Stomach smooth muscle (tissue), 2 donors: ENCODE data around the gene KCNJ14.
"Not testable (repeated sequence)": the region's sequence is repeated elsewhere in the genome, so short reads cannot be mapped to it uniquely, and the experiment has no call there.

Source experiments
- H3K27ac ChIP-seq: one replicate; pipeline ENCODE4 v1.7.0; 2013; ENCODE audit warnings: mild to moderate bottlenecking, low read length, inconsistent platforms
- H3K27me3 ChIP-seq, 2 donors: one replicate each; pipeline ENCODE4 v1.7.0; 2013; ENCODE audit warnings: low read length in 2 of 2; ENCODE audit not compliant: insufficient read depth in 2 of 2, control insufficient read depth in 1 of 2
- H3K36me3 ChIP-seq, 2 donors: one replicate each; pipeline ENCODE4 v1.7.0; 2013; ENCODE audit warnings: low read length in 2 of 2; ENCODE audit not compliant: control insufficient read depth in 2 of 2, insufficient read depth in 2 of 2
- H3K4me1 ChIP-seq: one replicate; pipeline ENCODE4 v1.7.0; 2013; ENCODE audit warnings: low read length; ENCODE audit not compliant: control insufficient read depth, insufficient read depth
- H3K4me3 ChIP-seq, 2 donors: one replicate each; pipeline ENCODE4 v1.7.0; 2013; ENCODE audit warnings: low read length in 2 of 2
- H3K9ac ChIP-seq, 2 donors: one replicate each; pipeline ENCODE4 v1.7.0; 2013; ENCODE audit warnings: low read length in 2 of 2, mild to moderate bottlenecking in 1 of 2
- H3K9me3 ChIP-seq, 2 donors: one replicate each; pipeline ENCODE4 v1.7.0; 2013; ENCODE audit warnings: low read length in 2 of 2; ENCODE audit not compliant: control insufficient read depth in 2 of 2
- donor health status: healthy.
- donor health status: Pancreatic carcinoma.

Gene KCNJ14

DNA sequence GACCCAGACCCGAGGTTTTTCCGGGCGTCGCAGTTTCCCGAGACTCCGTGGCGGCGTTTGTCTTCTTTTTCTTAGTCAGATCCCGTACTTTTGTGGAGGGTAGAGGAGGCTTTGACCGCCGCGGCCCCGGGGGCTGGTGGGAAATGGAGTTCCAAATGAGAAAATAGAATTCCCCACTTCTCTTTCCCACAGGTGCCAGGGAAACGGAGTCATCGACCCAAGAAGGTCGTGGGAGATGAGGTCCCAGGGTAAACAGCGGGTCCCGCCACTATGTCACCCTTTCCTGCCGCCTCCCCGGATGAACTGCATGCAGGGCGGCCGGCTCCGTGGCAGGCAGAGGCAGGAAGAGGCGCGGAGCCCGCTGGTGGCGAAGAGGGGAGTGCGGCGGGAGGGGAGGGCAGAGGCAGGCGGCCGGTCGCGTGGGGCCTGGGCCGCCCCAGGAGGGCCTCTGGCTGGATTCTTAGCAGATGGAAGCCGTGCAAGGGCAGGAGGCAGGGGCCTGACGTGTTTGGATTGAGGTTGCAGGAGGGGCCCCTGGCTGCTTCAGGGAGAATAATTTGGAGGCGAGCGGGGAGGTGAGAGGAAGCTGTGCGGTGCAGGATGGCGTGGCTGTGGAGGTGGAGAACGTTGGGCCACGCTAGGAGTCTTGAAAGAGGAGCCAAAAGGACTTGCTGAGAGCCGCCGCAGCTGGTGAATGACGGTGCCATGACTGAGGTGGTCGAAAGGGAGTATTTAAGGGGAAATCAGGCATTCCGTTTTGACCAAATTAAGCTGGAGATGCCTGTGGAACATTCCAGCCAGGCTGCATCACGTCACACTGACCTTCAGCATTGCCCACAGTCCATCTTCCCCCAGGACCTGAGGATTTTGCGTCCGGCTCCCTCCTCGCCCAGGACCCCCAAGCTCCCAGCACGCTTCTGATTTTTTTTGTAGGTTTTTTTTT lies 25.5 kb downstream of the KCNJ14 start:
- Histone ChIP-seq H3K36me3 (peaks cover 13 to 15% of the 10 kb centered on the region in 2 donors), H3K4me1 (peaks cover 19% of the 10 kb centered on the region), H3K27me3 (no peaks in the 10 kb centered on the region), H3K4me3 (peak overlapping the region; percentile 70 to 81), H3K27ac (peak overlapping the region; percentile 93), H3K9ac (peak overlapping the region; percentile 74 to 87), H3K9me3 (no peaks in the 10 kb centered on the region)

DNA sequence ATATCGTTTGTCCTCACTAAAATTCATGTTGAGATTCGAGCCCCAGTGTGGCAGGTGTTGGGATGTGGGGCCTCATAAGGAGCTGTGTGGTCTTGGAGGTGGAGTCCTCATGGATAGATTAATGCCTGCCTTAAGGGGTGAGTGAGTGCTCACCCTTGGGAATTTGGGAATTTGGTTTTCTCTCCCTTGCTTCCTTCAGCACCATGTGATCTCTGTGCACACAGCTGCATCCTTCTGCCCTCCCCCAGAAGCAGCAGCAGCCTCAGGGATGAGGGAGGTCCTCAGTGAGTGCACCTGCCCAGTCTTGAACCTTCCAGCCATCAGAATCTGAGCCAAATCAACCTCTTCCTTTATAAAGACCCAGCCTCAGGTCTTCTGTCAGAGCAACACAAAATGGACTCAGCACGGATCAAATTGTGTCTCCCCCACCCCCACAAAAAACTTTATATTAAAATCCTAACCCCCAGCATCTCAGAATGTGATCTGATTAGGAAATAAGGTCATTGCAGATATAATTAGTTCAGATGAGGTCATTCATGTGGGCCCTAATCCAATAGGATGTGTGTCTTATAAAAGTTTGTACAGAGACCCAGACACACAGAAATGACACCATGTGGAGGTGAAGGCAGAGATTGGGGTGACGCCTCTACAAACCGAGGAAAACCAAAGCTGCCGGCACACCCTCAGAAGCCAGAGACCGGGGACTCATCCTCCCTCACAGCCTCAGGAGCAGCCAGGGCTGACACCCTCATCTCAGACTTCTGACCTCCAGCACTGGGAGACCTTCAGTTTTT lies 26.7 kb downstream of the KCNJ14 start:
- H3K9ac ChIP-seq, result peak overlapping the region in 1 of 2 donors; percentile 21
- no peak overlapping the region for H3K27ac ChIP-seq
- H3K4me3 ChIP-seq, result no peak overlapping the region

DNA sequence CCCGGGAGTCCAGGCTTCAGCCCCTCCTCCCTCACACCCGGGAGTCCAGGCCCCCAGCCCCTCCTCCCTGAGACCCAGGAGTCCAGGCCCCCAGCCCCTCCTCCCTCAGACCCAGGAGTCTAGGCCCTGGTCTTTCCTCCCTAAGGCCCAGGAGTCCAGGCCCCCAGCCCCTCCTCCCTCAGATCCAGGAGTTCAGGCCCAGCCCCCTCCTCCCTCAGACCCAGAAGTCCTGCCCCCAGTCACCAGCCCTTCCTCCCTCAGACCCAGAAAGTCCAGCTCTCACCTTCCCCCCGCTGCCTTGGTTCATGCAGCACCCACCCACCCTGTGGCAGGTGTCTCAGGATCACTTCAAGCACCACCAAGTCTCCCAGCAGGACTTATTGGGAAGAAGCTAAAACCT lies 27.9 kb downstream of the KCNJ14 start:
- Histone ChIP-seq H3K9me3 (no peaks in the 10 kb centered on the region), H3K4me1 (peaks cover 30% of the 10 kb centered on the region), H3K27ac (no peak overlapping the region), H3K27me3 (no peaks in the 10 kb centered on the region), H3K9ac (no peak overlapping the region), H3K4me3 (no peak overlapping the region), H3K36me3 (peaks cover 0 to 5% of the 10 kb centered on the region in 2 donors)

More for the DNA sequence above, 26.7 kb downstream of the KCNJ14 start:
- Histone ChIP-seq H3K9me3 (no peaks in the 10 kb centered on the region), H3K4me1 (peaks cover 19% of the 10 kb centered on the region), H3K36me3 (peaks cover 5 to 6% of the 10 kb centered on the region in 2 donors), H3K27me3 (no peaks in the 10 kb centered on the region)

DNA sequence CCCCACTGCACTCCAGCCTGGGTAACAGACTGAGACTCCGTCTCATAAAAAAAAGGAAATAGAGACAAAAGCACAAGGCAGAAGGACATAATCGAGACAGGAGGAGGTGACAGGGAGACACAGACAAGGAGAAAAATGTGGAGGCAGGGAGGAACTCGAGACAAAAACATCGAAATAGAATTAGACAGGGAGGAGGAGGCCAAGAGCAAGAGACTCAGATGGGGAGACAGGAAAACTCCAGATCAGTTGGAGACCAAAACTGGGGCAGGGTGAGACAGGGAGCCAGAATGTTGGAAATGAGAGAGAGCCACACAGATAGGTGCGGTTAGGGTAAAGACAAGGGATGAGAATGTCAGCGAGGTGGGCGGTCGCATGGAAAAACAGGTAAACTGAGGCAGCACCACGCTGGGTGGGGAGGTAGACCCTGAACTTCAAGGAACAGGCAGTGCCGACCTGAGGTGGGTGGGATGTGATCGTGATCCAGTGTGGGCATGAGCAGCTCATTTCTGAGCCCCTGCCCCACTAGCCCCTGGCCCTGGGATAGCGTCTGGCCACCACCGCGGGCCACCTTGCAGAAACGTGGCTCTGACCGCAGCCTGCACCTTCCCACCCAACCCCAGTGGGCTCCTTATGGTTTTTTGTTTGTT lies 29.0 kb downstream of the KCNJ14 start:
- Histone ChIP-seq H3K4me3 (no peak overlapping the region), H3K36me3 (peaks cover 0 to 4% of the 10 kb centered on the region in 2 donors), H3K27me3 (no peaks in the 10 kb centered on the region), H3K27ac (no peak overlapping the region), H3K9ac (no peak overlapping the region), H3K4me1 (peaks cover 32% of the 10 kb centered on the region), H3K9me3 (no peaks in the 10 kb centered on the region)

DNA sequence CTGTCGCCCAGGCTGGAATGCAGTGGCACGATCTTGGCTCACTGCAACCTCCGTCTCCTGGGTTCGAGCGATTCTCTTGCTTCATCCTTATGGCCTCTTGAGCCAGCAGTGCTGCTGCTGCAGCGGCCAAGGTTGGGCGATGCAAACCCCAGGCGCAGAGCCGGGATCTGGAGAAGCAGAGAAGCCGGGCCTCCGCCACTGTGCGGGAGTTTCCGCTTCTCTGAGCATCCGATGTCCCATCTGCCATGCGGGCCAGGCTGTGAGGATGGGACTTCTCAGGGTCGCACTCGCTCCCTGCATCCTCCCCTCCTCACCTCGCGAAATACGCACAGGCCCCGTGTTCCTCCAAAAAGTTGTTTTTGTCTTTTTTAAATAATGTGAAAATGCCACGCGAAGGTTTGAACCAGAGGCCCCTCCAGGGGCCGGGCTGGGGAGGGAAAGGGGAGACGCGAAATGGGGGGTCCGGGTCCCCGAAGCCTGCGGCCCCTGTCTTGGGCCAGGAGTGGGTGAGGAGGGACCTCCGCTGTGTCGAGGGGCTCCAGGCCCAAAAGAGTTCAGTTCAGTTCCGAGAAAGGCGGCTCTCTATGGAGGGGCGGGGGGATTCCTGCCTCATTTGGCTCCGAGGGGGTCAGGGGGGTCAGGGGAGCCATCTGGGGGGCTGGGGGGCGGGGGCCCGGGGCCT lies 29.7 kb downstream of the KCNJ14 start:
- Histone ChIP-seq H3K36me3 (no peaks in the 10 kb centered on the region), H3K9ac (no peak overlapping the region), H3K4me1 (peaks cover 30% of the 10 kb centered on the region), H3K27ac (no peak overlapping the region), H3K9me3 (no peaks in the 10 kb centered on the region), H3K27me3 (no peaks in the 10 kb centered on the region), H3K4me3 (no peak overlapping the region)

DNA sequence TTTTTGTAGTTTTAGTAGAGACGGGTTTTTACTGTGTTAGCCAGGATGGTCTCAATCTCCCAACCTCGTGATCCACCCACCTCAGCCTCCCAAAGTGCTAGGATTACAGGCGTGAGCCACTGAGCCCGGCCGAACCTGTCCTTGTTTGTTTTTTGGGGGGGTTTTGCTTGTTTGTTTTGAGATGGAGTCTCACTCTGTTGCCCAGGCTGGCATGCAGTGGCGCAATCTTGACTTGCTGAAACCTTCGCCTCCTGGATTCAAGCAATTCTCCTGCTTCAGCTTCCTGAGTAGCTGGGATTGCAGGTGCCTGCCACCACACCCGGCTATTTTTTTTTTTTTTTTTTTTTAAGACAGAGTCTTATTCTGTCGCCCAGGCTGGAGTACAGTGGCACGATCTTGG lies 31.3 kb downstream of the KCNJ14 start:
- H3K4me3 ChIP-seq, H3K9me3 ChIP-seq, H3K36me3 ChIP-seq, H3K27me3 ChIP-seq, H3K27ac ChIP-seq, H3K9ac ChIP-seq: not testable (repeated sequence)
- peaks cover 21% of the 10 kb centered on the region for H3K4me1 ChIP-seq

DNA sequence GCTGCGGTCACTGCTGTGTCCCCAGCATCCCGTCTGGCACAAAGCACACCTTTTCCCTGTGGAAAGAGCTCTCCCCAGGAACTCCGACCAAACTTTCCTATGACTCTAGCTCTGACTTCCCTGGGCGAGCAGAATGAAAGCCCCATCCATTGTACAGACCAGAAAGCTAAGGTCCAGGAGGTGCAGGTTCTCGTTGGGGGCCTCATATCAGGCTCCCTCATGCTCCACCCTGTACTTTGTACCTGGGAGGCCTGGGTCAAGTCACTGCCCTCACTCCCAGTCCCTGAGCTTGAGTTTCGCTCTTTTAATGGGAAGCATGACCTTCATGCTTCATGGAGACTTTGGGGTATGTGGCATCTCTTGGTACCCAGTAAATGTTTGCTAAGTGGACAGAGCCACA lies 32.2 kb downstream of the KCNJ14 start:
- Histone ChIP-seq H3K4me1 (peaks cover 22% of the 10 kb centered on the region), H3K36me3 (no peaks in the 10 kb centered on the region), H3K4me3 (peak overlapping the region in 1 of 2 donors; percentile 48), H3K9ac (no peak overlapping the region), H3K27me3 (no peaks in the 10 kb centered on the region), H3K27ac (peak overlapping the region; percentile 55), H3K9me3 (no peaks in the 10 kb centered on the region)

DNA sequence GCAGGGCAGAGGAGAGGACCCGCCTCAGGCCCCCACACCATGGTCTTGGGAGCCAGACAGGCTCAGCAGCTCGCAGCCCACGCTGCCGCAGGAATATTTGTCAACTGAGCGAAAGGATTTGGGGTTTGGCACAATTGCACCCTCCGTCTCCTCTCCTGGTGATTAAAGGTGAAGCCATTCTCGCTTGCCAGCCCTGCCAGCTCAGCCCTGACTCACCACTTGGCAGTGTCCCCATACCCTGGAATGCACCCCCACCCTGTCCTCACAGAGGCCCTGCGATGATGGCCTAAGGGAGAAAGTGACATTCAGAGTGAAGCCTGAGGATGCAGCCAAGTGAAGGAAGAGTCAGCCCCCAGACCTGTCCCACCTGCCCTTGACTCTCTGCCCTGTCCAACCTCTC lies 32.6 kb downstream of the KCNJ14 start:
- Histone ChIP-seq H3K4me3 (peak overlapping the region in 1 of 2 donors; percentile 48), H3K4me1 (peaks cover 23% of the 10 kb centered on the region), H3K27ac (peak overlapping the region; percentile 55)

DNA sequence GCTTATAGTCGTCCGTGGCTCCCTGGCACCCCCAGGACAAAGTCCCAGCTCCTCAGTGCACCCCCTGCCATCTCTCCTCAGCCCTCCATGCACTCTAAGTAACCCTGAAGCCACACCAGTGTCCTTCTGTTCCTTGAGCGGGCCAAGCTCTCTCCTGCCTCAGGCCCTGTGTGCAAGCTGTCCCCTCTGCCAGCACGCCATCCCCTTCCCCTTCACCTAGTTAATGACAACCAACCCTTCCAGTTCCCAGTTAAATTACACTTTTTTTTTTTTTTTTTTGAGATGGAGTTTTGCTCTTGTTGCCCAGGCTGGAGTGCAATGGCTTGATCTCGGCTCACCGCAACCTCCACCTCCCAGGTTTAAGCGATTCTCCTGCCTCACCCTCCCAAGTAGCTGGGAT lies 33.1 kb downstream of the KCNJ14 start:
- not testable (repeated sequence) for H3K9me3 ChIP-seq, H3K36me3 ChIP-seq, H3K4me3 ChIP-seq, H3K9ac ChIP-seq, H3K27me3 ChIP-seq
- peak overlapping the region; percentile 55 for H3K27ac ChIP-seq
- peaks cover 23% of the 10 kb centered on the region for H3K4me1 ChIP-seq

More for the DNA sequence above, 32.6 kb downstream of the KCNJ14 start:
- Histone ChIP-seq H3K9ac (no peak overlapping the region), H3K27me3 (no peaks in the 10 kb centered on the region), H3K9me3 (no peaks in the 10 kb centered on the region), H3K36me3 (no peaks in the 10 kb centered on the region)

DNA sequence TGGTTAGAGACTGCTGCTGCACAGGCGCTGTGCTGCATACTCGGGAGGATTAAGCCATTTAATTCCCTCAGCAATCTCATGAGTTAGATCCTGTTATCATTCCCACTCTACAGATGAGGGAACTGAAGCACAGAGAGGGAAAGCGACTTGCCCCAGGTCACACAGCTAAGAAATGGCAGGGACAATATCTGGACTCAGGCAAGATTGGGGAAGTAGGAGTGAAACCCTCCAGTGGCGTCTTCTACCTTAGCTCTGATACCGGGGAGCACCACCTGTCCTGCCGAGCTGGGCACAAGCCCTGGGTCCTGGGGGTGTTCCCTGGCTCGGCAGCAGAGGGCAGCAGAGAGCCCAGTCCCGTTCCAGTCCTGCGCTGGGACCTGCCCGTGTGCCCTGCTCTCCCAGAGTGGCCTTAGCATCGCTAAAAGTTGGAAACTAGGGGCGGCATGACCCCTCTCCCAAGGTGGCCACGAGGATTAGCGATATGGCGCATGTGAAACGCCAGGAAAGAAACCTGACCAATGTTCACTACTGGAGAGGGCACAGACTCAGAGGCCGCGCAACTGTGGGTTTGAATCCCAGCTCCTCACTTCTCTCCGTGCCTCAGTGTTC lies 34.3 kb downstream of the KCNJ14 start:
- H3K4me1 ChIP-seq, result peaks cover 31% of the 10 kb centered on the region
- no peaks in the 10 kb centered on the region for H3K9me3 ChIP-seq
- no peak overlapping the region for H3K27ac ChIP-seq
- H3K36me3 ChIP-seq, result no peaks in the 10 kb centered on the region
- H3K27me3 ChIP-seq, result no peaks in the 10 kb centered on the region
- H3K9ac ChIP-seq, result no peak overlapping the region
- no peak overlapping the region for H3K4me3 ChIP-seq
